Astrocyte (in vitro differentiated cells and primary cell): Measurements from ENCODE around the gene SYDE2. TPM values are rescaled to one million over a fixed set of nuclear protein-coding genes. Genes with fewer than 3 reads are reported as not detected.

ENCODE experiments used
- DNase-seq: peaks from one replicate; pipeline ENCODE4 v3.0.0-alpha.2; 2010; ENCODE audit warnings: low read depth
- FAIRE-seq: peaks from 2 replicates; lab custom pipeline; 2011; peaks lifted over from hg19 to GRCh38; lab: Jason Lieb, UNC
- H2AFZ ChIP-seq: 2 replicates; pipeline ENCODE4 v1.6.0; 2012; ENCODE audit warnings: low read depth, low read length, inconsistent platforms
- H3K27ac ChIP-seq: 2 replicates; pipeline ENCODE4 v1.5.1; 2011; ENCODE audit warnings: low read depth, low read length, inconsistent platforms
- H3K27me3 ChIP-seq: 2 replicates; pipeline ENCODE4 v1.6.0; 2011; ENCODE audit warnings: low read length, inconsistent platforms; ENCODE audit not compliant: insufficient read depth
- H3K36me3 ChIP-seq: 2 replicates; pipeline ENCODE4 v1.5.1; 2011; ENCODE audit warnings: low read length, inconsistent platforms; ENCODE audit not compliant: insufficient read depth
- H3K4me1 ChIP-seq: 2 replicates; pipeline ENCODE4 v1.5.1; 2011; ENCODE audit warnings: low read length, inconsistent platforms; ENCODE audit not compliant: insufficient read depth
- H3K4me2 ChIP-seq: 2 replicates; pipeline ENCODE4 v1.6.0; 2012; ENCODE audit warnings: low read length, inconsistent platforms
- H3K4me3 ChIP-seq: 2 replicates; pipeline ENCODE4 v1.5.1; 2011; ENCODE audit warnings: low read depth, mild to moderate bottlenecking, low read length, inconsistent platforms; ENCODE audit not compliant: insufficient read depth
- H3K79me2 ChIP-seq: 2 replicates; pipeline ENCODE4 v1.6.0; 2012; ENCODE audit warnings: mild to moderate bottlenecking, low read length, inconsistent platforms; ENCODE audit not compliant: insufficient read depth
- H3K9ac ChIP-seq: 2 replicates; pipeline ENCODE4 v1.6.0; 2012; ENCODE audit warnings: mild to moderate bottlenecking, low read length, inconsistent platforms
- H3K9me3 ChIP-seq: 2 replicates; pipeline ENCODE4 v1.5.1; 2012; ENCODE audit warnings: low read depth, mild to moderate bottlenecking, low read length, inconsistent platforms; ENCODE audit not compliant: insufficient read depth
- H4K20me1 ChIP-seq: 2 replicates; pipeline ENCODE4 v1.6.0; 2012; ENCODE audit warnings: low read length, inconsistent platforms; ENCODE audit not compliant: insufficient read depth
- H3K27ac Mint-ChIP-seq: one replicate; pipeline ENCODE4 v1.8.0; 2021; ENCODE audit warnings: mild to moderate bottlenecking, mixed read lengths; ENCODE audit not compliant: unreplicated experiment
- H3K27me3 Mint-ChIP-seq: one replicate; pipeline ENCODE4 v1.8.0; 2021; ENCODE audit warnings: low read depth, mixed read lengths; ENCODE audit not compliant: unreplicated experiment
- H3K36me3 Mint-ChIP-seq: one replicate; pipeline ENCODE4 v1.8.0; 2021; ENCODE audit warnings: low read depth, mixed read lengths; ENCODE audit not compliant: unreplicated experiment
- H3K4me1 Mint-ChIP-seq: one replicate; pipeline ENCODE4 v1.8.0; 2021; ENCODE audit warnings: low read depth, mixed read lengths; ENCODE audit not compliant: unreplicated experiment
- H3K4me3 Mint-ChIP-seq: one replicate; pipeline ENCODE4 v1.8.0; 2021; ENCODE audit warnings: mild to moderate bottlenecking, moderate library complexity, mixed read lengths; ENCODE audit not compliant: unreplicated experiment
- H3K9me3 Mint-ChIP-seq: one replicate; pipeline ENCODE4 v1.8.0; 2021; ENCODE audit warnings: mild to moderate bottlenecking, mixed read lengths; ENCODE audit not compliant: unreplicated experiment
- CTCF ChIP-seq: IDR thresholded peaks from 2 replicates; pipeline ENCODE4 v1.5.1; 2011; ENCODE audit warnings: low read depth, mild to moderate bottlenecking, inconsistent platforms, low read length, moderate library complexity; ENCODE audit not compliant: insufficient read depth
- EZH2 ChIP-seq: IDR thresholded peaks from 2 replicates; pipeline ENCODE4 v1.6.1; 2012; ENCODE audit warnings: mild to moderate bottlenecking, low read length, inconsistent platforms; ENCODE audit not compliant: insufficient read depth
- total RNA-seq: library from RNA; stranded (reverse); gene quantifications from 2 replicates; pipeline ENCODE4 v1.2.1, GENCODE V29; 2021

Gene SYDE2
- total RNA-seq, 1 donor from 2014 or later, result 9.9 TPM

DNA sequence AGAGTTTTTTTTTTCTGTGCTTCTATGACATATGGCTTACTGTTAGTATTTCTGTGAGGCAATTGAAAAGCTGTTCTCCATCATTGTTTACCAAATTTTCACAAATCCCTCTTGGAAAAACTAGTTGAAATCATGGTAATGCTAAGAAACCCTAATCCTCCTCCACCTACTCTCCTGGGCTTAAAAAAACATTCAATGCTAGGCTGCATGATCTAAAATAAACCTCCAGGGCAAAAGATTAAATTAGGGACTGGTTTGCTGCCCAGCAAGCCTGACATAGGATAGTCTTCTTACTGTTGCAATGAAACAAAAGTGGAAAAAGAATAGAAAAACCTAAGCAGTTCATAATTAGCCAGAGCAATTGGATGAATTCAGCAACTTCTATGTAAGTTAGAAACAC lies 42.6 kb upstream of the SYDE2 start:
- H3K79me2 ChIP-seq, result no peaks in the 10 kb centered on the region
- H3K27me3 ChIP-seq, result no peaks in the 10 kb centered on the region
- no peak overlapping the region for H3K4me3 ChIP-seq
- FAIRE-seq (no peak), DNase-seq (no peak)
- Mint-ChIP-seq H3K9me3 (no peaks in the 10 kb centered on the region), H3K4me3 (no peak overlapping the region), H3K27ac (no peak overlapping the region), H3K27me3 (no peaks in the 10 kb centered on the region), H3K36me3 (no peaks in the 10 kb centered on the region), H3K4me1 (peaks cover 42% of the 10 kb centered on the region)
- H3K9me3 ChIP-seq, result no peaks in the 10 kb centered on the region
- no peak overlapping the region for H3K27ac ChIP-seq
- TF ChIP-seq EZH2, result no peak
- no peak for TF ChIP-seq CTCF
- no peak overlapping the region for H3K4me2 ChIP-seq
- H2AFZ ChIP-seq, result no peak overlapping the region
- H3K36me3 ChIP-seq, result no peaks in the 10 kb centered on the region
- no peak overlapping the region for H3K9ac ChIP-seq
- peaks cover 10% of the 10 kb centered on the region for H3K4me1 ChIP-seq
- no peaks in the 10 kb centered on the region for H4K20me1 ChIP-seq

- peak; percentile 19 for DNase-seq
- H3K27ac ChIP-seq, result no peak overlapping the region
- no peaks in the 10 kb centered on the region for H3K9me3 ChIP-seq
- no peaks in the 10 kb centered on the region for H3K27me3 ChIP-seq
- Mint-ChIP-seq H3K27ac (peak overlapping the region; percentile 16), H3K36me3 (no peaks in the 10 kb centered on the region), H3K27me3 (no peaks in the 10 kb centered on the region), H3K4me3 (peak overlapping the region; percentile 20), H3K4me1 (peaks cover 36% of the 10 kb centered on the region), H3K9me3 (peaks cover 3% of the 10 kb centered on the region)
- TF ChIP-seq EZH2, result no peak
- no peak for TF ChIP-seq CTCF
- FAIRE-seq, result no peak
- H2AFZ ChIP-seq, result no peak overlapping the region
- no peaks in the 10 kb centered on the region for H3K79me2 ChIP-seq
- H3K9ac ChIP-seq, result no peak overlapping the region
- peaks cover 10% of the 10 kb centered on the region for H3K4me1 ChIP-seq
- no peaks in the 10 kb centered on the region for H3K36me3 ChIP-seq
- no peak overlapping the region for H3K4me2 ChIP-seq
- no peaks in the 10 kb centered on the region for H4K20me1 ChIP-seq
- H3K4me3 ChIP-seq, result no peak overlapping the region
Observed at GRCh38 chr1:85240643-85241042, 39.8 kb upstream of the SYDE2 start.

GRCh38 chr1:85240174-85240601 lies 39.4 kb upstream of the SYDE2 start:
- H3K4me1 Mint-ChIP-seq, result peaks cover 32% of the 10 kb centered on the region
- H3K36me3 Mint-ChIP-seq, result no peaks in the 10 kb centered on the region
- no peaks in the 10 kb centered on the region for H4K20me1 ChIP-seq
- H3K9me3 Mint-ChIP-seq, result peaks cover 3% of the 10 kb centered on the region
- TF ChIP-seq EZH2 (no peak), CTCF (no peak)
- no peak overlapping the region for H3K27ac ChIP-seq
- DNase-seq (peak; percentile 17), FAIRE-seq (no peak)
- no peaks in the 10 kb centered on the region for H3K79me2 ChIP-seq
- H3K4me1 ChIP-seq, result peaks cover 10% of the 10 kb centered on the region
- H3K27ac Mint-ChIP-seq, result peak overlapping the region; percentile 16
- no peak overlapping the region for H2AFZ ChIP-seq
- no peaks in the 10 kb centered on the region for H3K27me3 Mint-ChIP-seq
- peak overlapping the region; percentile 20 for H3K4me3 Mint-ChIP-seq
- H3K4me3 ChIP-seq, result no peak overlapping the region
- no peaks in the 10 kb centered on the region for H3K27me3 ChIP-seq
- H3K36me3 ChIP-seq, result no peaks in the 10 kb centered on the region
- no peaks in the 10 kb centered on the region for H3K9me3 ChIP-seq
- no peak overlapping the region for H3K9ac ChIP-seq
- no peak overlapping the region for H3K4me2 ChIP-seq
